ENCODE results near the gene MAP2.
"Not testable (repeated sequence)": the region's sequence is repeated elsewhere in the genome, so short reads cannot be mapped to it uniquely, and the experiment has no call there.

The MAP2 gene

DNA sequence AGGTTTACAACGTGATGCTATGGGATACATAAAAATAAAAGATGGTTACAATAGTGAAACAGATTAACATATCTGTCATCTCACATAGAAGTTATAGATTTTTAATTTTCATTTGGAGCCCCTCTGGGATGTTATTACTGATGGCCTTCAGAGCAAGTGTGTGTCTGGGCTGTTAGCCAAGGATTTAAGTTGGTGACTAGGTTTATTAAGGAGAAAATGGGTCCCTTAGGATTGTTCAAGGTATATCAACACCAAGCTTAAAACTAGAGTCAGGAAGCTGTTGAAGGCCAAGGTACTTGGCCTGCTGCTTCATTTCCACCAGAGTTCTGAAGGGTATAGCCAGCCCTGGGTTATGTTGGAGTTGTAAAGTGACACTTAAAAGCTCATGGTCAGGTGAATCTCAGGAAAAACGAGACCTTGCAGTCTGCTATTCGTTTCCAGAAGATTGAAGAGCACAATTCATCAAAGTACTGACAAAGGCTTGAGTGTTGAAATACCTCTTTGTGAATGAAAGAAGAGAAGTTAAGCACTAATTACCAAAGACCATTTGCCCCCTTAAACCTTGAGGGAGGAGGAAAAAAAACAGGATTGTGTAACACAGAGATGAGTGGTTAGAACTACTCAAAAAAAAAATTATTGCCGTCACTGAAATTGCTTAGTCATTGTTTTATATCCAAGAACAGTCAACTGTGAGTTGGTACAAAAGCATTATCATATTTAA is 48.4 kb downstream of the MAP2 start:
- no peak for DNase-seq

DNA sequence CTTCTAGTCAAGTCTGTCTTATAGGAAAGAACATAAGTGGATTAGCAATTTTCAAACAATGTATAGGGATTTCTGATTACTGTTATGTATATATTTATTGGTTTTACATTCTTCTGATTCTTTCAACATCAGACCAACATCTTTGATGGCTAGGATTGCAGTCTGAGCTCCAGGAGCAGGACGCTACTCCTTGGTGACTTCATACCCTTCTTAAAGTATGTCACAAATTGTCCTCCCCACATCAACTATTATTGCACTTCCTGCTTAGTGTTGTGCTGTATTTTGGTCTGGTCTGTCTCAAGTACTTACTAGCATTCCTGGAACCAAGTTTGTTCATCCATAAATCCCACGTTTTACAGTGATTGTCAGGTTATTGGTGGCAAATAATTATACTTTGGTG is 49.0 kb downstream of the MAP2 start:
- no peak for DNase-seq

DNA sequence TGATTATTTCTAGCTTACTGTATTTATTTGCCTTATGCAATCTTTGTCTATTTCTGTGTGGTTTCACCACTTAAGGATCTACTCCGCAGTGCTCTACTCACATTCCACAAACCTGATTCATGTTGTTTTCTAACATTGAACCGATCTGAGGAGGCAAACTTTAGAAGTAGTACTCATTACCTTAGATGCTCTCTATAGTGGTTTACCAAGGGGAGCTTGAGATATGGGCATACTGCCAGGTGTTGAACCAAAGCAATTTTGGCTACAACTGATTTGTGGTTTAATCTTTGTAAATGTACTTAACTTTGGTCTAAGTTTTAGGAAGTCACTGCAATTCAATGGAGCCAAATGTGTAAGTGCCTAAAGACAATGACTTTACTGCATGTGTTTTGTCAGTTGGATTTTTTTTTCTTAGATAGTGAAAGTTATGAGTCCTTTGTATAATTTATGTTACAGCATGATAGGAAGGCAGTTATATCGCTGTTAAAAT is 50.1 kb downstream of the MAP2 start:
- DNase-seq = no peak

DNA sequence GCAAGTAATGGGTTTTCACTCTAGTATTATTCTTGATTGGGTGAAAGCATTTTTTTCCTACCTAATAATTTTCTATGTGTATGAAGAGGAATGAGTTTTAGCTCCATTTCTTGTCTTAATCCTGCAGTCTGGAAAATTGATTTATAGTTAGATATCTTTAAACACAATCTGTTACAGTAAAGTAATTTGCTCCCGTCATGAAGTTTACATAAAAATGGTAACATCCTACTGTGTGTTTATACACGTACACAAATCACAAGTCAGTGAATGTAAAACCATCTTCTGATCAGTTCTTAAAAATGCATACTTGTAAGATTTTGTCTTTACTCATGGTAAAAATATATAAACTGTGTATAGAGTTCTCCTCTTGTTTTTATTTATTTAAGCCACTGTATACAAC is 51.1 kb downstream of the MAP2 start:
- DNase-seq = no peak

DNA sequence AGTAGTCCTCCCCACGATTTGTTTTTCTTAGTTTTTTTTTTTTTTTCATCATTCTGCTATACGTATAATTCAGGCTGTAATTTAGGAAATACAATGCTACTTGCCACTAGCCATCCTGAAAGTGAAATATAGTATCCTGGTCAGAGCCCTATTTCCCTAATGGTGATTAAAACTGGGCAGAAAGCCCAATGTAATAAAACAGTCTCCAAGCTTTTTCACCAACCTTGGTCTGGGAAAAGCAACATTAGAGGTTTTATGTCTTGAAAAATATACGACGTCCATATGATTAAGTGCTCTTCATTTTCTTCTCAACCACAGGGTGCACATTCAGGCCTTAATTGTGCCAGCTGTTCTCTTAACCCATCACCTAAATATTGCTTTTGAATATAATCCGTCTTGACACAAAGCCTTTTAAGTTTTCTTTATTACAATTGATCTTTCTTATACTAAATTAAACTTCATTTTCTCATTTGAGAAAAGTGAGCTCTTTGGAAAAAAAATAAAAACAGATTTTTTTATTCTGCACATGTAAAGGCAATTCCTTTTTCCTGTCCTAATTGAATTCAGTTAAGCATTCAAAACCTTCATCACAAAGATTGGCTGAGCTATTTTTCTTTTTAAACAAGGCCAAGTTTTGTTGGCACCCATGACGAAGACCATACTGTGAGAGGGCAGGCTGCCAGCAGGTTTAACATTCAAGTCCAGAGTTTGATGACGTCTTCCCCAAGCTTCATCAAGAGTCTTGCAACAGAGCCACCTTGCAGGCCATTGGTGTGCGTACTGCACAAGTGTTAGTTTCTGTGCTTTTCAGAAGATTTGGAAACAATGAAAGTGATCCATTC is 52.7 kb downstream of the MAP2 start:
- peak in 40 of 56 donors; percentile 3 to 77 (median 40) for DNase-seq

DNA sequence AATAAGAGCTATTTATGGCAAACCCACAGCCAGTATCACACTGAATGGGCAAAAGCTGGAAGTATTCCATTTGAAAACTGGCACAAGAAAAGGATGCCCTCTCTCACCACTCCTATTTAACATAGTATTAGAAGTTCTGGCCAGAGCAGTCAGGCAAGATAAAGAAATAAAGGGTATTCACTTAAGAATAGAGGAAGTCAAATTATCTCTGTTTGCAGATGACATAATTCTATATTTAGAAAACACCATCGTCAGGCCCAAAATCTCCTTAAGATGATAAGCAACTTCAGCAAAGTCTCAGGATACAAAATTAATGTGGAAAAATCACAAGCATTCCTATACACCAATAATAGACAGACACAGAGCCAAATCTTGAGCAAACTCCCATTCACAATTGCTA is 68.4 kb downstream of the MAP2 start:
- DNase-seq = not testable (repeated sequence)

DNA sequence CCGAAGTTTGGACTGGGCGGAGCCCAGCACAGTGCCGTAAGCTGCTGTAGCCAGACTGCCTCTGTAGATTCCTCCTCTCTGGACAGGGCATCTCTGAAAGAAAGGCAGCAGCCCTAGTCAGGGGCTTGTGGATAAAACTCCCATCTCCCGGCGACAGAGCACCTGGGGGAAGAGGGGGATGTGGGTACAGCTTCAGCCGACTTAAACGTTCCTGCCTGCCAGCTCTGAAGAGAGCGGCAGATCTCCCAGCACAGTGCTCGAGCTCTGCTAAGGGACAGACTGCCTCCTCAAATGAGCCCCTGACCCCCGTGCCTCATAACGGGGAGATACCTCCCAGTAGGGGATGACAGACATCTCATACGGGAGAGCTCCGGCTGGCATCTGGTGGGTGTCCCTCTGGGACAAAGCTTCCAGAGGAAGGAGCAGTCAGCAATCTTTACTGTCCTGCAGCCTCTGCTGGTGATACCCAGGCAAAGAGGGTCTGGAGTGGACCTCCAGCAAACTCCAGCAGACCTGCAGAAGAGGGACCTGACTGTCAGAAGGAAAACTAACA is 71.3 kb downstream of the MAP2 start:
- not testable (repeated sequence) for DNase-seq

DNA sequence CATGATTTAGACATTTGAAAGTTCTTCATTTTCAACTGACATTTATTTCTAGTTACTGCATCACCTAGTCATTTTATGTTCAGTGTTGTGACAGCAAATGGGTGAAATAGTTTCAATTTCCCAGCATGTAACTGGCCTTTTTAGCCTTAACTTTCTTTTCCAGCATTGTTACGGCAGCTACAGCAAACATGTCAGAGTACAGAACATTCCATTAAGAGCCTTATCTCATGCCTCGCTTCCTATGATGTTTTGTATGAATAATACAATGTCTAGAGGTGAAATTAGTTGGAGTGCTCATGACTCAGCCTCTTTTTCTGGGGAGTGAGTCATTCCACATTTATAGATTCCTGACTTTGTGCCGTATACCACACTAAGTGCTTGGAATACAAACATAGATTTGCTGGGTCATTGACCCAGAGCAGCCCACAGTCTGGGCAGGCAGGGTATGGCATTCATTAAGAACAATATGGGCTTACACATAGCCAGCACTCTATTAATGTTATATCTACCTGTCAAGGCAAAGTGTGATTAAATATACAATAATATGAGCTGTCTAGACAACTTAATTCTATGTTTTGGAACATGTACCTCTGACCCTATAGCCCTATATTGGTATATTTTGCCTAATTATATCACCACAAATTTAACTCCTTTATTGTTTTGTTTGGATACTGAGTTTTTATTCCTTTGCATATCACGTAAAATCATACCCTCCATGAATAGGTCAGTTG is 72.2 kb downstream of the MAP2 start:
- DNase-seq = no peak

DNA sequence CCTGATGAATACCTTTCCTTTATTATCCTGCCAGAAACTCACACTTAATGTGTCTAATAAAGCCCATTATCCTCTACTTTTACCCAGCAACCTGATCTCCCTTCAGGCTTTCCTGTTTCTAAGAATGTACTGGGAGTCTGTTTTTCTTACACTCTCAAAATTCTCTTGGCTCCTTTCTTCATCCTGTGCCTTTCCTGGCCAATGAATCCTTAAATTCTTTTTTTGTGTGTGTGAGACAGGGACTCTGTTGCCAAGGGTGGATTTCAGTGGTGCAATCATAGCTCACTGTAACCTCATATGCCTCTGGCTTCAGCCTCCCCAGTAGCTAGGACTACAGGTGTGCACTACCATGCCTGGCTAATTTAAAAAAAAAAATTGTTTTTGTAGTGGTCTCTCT is 72.7 kb downstream of the MAP2 start:
- DNase-seq = no peak

DNA sequence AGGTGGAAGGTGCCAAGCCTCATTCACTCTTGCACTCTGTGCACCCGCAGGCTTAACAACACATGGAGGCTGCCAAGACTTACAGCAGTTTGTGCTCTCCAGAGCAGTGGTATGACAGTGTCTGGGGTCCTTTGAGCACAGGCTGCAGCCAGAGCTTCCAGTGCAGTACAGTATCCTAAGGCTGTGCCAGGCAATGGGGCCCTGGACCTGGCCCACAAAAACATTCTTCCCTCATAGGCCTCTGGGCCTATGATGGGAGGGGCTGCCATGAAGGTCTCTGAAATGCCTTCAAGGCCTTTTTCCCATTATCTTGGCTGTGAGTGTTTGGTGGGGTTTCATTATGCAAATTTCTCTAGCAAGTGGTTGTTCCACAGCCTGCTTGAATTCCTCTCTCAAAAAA is 74.8 kb downstream of the MAP2 start:
- no peak for DNase-seq

DNA sequence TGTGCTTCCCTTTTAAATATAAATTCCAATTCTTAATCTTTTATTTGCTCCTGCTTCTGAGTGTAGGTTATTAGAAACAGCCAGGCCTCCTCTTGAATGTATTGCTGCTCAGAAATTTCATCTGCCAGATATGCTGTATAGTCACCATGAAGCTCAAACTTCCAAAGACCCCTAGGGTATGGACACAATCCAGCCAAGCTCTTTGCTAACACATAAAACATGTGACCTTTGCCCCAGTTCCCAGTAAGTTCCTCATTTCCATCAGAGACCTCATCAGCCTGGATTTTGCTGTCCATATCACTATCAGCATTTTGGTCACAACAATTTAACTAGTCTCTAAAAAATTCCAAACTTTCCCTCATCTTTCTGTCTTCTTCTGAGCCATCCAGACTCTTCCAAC is 75.2 kb downstream of the MAP2 start:
- no peak for DNase-seq

DNA sequence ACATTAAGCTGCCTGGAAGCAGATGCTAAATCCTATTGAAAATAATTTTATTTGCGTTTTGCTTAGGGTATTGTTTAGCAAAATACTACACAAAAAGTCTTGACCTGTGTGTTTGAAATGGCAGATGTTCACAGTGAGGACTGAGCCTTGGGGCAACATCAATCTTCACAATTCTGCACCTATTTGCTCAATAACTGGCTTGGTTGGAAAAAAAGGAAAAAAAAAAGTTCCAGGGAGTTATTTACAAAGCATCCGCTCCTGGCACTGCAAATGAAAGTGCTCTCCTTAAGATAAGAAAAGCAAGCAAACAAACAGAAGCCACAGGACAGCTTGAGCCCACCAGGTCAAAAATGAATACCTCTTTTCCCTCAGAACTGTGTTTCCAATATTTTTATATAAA is 77.7 kb downstream of the MAP2 start:
- no peak for DNase-seq

DNA sequence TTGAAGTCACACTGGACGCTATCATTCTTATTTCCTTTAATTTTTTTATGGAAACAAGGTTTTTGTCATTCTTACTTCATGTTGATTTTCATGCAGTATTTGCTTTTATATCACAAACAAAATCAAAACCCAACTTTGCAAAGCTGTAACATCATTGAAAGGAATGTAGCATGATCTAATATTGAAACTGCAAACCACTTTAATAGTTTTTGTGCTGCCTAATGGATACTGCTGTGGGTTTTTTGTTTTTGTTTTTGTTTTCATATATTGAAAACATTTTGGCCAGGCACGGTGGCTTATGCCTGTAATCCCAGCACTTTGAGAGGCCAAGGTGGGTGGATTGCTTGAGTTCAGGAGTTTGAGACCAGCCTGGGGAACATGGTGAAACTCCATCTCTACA is 81.6 kb downstream of the MAP2 start:
- DNase-seq = no peak

DNA sequence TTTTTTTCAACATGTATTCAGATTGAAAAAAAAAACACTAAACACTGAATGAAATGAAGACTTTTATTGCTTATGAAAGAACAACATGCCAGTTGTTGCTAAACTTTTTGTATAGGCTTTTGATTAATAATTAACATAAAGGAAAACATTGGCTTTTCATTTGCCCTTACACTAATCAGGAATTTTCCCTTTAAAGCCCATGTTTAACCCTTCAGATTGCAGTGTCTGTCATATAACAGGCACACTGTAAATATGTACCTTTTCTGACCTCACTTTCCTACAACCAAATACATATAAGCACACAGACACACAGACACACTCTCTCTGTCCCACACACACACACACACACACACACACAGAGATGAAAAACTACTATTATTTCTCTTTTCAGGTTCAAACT is 84.4 kb downstream of the MAP2 start:
- no peak for DNase-seq

DNA sequence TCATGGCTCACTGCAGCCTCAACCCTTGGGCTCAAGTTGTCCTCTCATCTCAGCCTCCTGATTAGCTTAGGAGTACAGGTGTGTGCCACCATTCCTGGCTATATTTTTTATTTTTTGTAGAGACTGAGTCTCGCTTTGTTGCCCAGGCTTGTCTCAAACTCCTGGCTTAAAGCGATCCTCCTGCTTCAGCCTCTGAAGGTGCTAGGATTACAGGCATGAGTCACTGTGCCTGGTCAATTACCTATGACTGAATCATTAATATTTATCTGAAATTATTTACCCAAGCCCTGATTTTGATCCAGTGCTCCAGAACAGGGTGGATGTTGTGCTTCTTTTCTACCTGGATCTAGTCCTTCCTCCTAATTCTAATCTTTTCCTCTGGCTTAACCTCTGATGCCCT is 87.8 kb downstream of the MAP2 start:
- DNase-seq = no peak

DNA sequence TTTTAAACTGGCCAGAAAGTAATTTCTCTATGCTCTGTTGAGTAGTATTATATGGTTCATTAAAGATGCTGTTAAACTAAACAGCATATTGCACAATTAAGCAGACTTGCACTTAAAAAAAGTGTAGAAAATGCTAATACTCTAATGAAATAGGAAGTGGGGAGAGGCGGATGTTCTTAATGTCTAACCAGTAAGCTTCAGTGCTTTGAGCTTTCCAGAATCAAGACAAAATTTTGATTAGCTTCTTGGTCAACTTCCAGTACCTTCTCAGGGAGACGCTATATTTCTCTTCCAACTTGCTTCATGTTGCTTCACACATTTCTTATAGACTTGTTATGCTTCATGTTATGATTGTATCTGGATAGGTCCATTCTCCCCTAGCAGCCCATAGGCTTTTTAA is 89.1 kb downstream of the MAP2 start:
- no peak for DNase-seq

DNA sequence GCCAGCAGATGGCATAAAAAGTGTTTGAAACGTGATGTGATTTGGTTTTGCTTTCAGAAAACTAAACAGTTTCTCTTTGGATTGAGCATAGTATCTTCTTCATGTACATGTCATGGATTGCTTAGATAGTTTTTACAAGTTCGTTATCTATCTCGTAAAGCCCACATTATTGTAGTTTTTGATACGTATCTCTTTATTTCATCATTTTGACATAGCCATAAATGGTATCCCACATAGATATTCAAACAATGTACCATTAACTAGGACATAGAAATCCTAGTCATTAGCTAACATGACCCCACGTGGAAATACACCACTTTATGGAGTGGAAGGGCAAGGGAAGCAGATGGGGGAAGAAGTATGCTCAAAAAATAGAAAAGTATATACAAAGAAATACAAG is 93.6 kb downstream of the MAP2 start:
- DNase-seq = no peak

DNA sequence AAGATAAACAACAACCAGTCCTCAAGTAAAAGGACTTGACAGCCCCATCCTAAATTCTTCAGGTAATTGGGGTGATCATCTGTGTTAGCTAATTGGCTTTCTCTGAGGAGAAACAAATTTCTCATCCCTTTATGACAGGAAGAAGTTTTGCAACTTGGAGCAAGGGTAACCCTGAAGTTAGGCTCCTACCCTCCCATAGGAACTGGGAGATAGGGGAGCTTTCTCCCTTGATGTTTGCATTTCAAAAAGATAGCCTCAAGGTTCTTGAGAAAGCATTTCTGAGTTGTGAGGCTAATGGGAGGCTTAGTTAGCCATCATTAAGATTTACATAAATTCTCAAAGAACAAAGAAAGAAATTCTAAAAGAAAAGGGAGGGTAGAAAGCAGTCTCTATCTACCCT is 95.4 kb downstream of the MAP2 start:
- no peak for DNase-seq

DNA sequence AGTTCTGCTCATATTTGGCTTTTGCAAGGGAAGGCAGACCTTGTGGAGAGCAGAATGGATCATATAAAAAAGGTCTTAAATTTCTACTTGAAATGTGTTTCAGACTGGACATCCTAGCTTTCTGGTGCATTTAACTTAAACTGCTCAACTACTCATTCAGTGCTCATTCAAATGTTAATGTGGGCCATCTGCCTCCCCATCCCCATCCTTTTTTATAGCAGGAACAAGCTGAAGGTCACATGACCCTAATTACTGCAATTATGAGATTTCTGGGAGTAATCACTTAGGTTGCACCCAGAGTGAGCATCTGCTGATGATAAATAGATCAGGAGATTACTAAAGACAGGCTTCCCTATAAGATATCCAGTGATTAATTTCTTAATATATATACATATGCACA is 96.1 kb downstream of the MAP2 start:
- no peak for DNase-seq

DNA sequence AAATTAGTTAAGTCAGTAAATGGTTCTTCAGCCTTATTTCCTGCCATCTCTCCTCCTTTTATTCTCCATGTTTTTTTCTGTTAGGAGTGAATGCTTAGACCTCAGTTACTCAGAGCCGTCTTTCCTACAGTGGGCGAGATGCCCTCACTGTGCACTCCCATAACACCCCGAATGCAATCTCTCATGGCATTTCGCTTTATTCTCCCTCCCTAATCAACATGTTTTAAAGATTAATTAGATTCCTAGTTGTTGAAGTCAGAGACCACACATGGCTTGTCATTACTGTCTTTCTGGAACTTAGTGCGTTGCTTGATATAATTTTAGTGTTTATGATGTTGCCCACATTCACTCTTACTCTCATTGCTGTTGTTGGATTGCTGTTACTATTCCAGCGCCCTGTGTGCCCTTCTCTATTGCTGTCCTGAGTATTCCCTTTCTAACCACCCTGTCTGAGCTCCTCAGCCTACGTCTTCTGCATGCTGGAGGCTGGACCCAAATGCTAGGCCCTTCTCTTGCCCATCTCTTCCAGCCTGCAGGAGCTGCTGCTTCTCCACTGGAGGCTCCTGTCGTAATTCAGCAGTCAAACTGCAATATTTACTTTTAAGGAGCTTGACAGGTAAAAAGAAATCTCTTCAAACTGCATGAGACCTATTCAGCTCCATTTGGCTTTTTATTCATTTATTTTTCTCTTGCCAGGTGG is 99.3 kb downstream of the MAP2 start:
- peak in 1 of 56 donors; percentile 2 for DNase-seq

DNA sequence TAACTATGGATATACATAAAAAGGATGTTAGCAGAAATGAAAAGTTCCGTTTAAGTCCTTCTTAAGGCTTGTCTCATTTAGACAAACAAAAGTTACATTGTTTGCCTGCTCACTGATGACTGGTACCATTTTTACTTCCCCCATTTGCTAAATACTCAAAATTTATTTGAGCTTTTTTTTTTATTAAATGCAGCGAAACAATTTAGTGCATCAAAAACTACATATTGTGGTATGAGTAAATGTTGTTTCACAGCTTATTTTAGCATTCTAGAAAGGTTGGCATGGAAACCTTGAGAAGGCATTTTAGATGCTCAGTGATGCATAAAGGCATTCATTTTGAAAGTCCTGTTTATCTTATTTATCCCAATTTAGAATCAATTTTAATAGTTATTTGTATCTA is 100.0 kb downstream of the MAP2 start:
- DNase-seq = no peak
